H1 (cell line): ENCODE measurements around the gene CD81. TPM values are rescaled to one million over a fixed set of nuclear protein-coding genes. Genes with fewer than 3 reads are reported as not detected.

ENCODE experiments used
- ATF2 ChIP-seq: IDR thresholded peaks from 2 replicates; pipeline ENCODE4 v1.6.1; 2012; ENCODE audit warnings: low read length, inconsistent platforms
- CTBP2 ChIP-seq: IDR thresholded peaks from 2 replicates; pipeline ENCODE4 v1.7.0; 2011; ENCODE audit warnings: borderline replicate concordance, mild to moderate bottlenecking, moderate library complexity, mixed read lengths, low read length; ENCODE audit not compliant: insufficient read depth, insufficient read length
- CTCF ChIP-seq, 3 experiments: IDR thresholded peaks; 1 replicate in 2 of 3; 2 replicates in 1 of 3; pipeline versions ENCODE4 v1.5.1 to v1.6.1; 2011; ENCODE audit warnings: low read length in 3 of 3, mild to moderate bottlenecking in 3 of 3, inconsistent platforms in 2 of 3, low read depth in 1 of 3, moderate library complexity in 1 of 3; ENCODE audit not compliant: insufficient read depth in 1 of 3; ENCODE audit errors: control extremely low read depth in 1 of 3
- EZH2 ChIP-seq: fragments of 200-600 bp; sonication (generic); IDR thresholded peaks from 2 replicates; pipeline ENCODE4 v1.7.1; 2012; ENCODE audit warnings: low read depth, mild to moderate bottlenecking, moderate library complexity, low read length, inconsistent platforms; ENCODE audit not compliant: severe bottlenecking
- KDM5A ChIP-seq: fragments of 200-600 bp; IDR thresholded peaks from 2 replicates; pipeline ENCODE4 v1.7.1; 2012; ENCODE audit warnings: mild to moderate bottlenecking, low read length, inconsistent platforms, mixed read lengths
- NRF1 ChIP-seq: IDR thresholded peaks from 2 replicates; pipeline ENCODE4 v1.6.1; 2011; ENCODE audit warnings: mild to moderate bottlenecking, low read depth, low read length, improper control_type of control experiment
- SIX5 ChIP-seq: IDR thresholded peaks from 2 replicates; pipeline ENCODE4 v1.6.1; 2011; ENCODE audit warnings: mild to moderate bottlenecking, low read depth, low read length
- TAF7 ChIP-seq: optimal IDR thresholded peaks from 2 replicates; pipeline ENCODE3; 2011; ENCODE audit warnings: low read depth, mild to moderate bottlenecking, inconsistent platforms, low read length, moderate library complexity, borderline replicate concordance
- polyA plus RNA-seq, 7 experiments: library from polyadenylated mRNA; depleted of rRNA in 3 of 7; stranded (reverse) in 5 of 7; unstranded in 2 of 7; fragments of >200 nt in 5 of 7; fragments of 200-250 nt in 2 of 7; gene quantifications; 1 replicate in 5 of 7; 2 replicates in 1 of 7; 4 replicates in 1 of 7; pipeline versions ENCODE4 v1.2.1 to v1.2.3, GENCODE V29; 2011 to 2013; ENCODE audit warnings: missing spikeins in 2 of 7, mixed read lengths in 2 of 7
- total RNA-seq: library from RNA; stranded (reverse); fragmentation: NEBNext Ultra II Directional; extraction: Animal tissue kit (Norgen Biotek cat#: 25700); gene quantifications from 2 replicates; pipeline ENCODE4 v1.2.1, GENCODE V29; 2021

The CD81 gene
- total and polyA plus RNA-seq, 2 of the 8 experiments (the other 6 are each of a cell fraction or from before 2014, with no cell fraction given) = 238 to 309 TPM

GRCh38 chr11:2378527-2379210, 1.6 kb downstream of the CD81 start (continued):
- no peak for TF ChIP-seq ATF2
- no peak for TF ChIP-seq EZH2
- TF ChIP-seq TAF7 = no peak
- TF ChIP-seq CTCF (IDR thresholded peaks at IDR 0.05; ENCODE audit: control extremely low read depth in 1 of 3, insufficient read depth in 1 of 3, low read depth in 1 of 3, low read length in 3 of 3) = no peak
- TF ChIP-seq NRF1 = no peak
- TF ChIP-seq KDM5A = no peak
- TF ChIP-seq CTBP2 = no peak
- no peak for TF ChIP-seq SIX5
